SK-N-MC (cell line): ENCODE results near the gene PKNOX2.

ENCODE experiments used
- EZH2 ChIP-seq: fragments of 200-600 bp; sonication (generic); IDR thresholded peaks from one replicate; pipeline ENCODE4 v1.6.1; 2017; ENCODE audit warnings: antibody characterized with exemption
- FOXP2 ChIP-seq: optimal IDR thresholded peaks from 2 replicates; pipeline ENCODE3; 2011; ENCODE audit warnings: mild to moderate bottlenecking, moderate library complexity; ENCODE audit not compliant: insufficient read depth; ENCODE audit errors: extremely low read length, control extremely low read depth
- POLR2AphosphoS5 ChIP-seq: IDR thresholded peaks from 2 replicates; pipeline ENCODE4 v1.6.1; 2012; ENCODE audit warnings: mild to moderate bottlenecking, low read depth, low read length, borderline replicate concordance

DNA sequence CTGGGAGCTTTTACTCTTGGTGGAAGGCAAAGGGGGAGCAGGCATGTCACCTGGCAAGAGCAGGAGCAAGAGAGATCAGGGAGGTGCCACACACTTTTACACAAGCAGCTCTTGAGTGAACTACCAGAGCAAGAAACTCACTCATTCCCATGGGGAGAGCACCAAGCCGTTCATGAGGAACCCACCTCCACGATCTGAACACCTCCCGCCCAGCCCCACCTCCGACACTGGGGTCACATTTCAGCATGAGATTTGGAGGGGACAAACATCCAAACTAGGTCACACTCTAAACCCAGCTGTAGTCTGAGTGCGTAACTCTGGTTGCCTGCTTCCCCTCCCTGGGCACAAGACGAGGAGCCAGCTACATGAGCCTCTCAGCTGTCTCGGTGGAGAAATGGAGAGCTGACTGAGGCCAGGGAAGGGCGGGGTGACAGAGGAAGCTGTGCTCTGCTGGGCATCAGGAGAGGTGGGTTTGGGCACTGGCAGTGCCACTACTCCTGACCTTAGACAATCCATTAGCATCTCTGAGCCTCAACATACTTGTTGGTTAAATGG, 134.6 kb downstream of the PKNOX2 start:
- no peak for TF ChIP-seq EZH2
- TF ChIP-seq FOXP2 = no peak
- TF ChIP-seq POLR2AphosphoS5 = no peak
